Kidney epithelial cell (primary cell): ENCODE results near the gene TMEM40. TPM values are rescaled to one million over a fixed set of nuclear protein-coding genes. Genes with fewer than 3 reads are reported as not detected.

Experiments used
- DNase-seq: peaks from one replicate; pipeline ENCODE4 v3.0.0-alpha.2; 2010; ENCODE audit warnings: low read depth
- H3K27me3 ChIP-seq: 2 replicates; pipeline ENCODE4 v1.6.0; 2011; ENCODE audit warnings: low read length; ENCODE audit not compliant: control insufficient read depth, insufficient read depth
- H3K36me3 ChIP-seq: 2 replicates; pipeline ENCODE4 v1.5.1; 2011; ENCODE audit warnings: low read length; ENCODE audit not compliant: control insufficient read depth, insufficient read depth
- H3K4me3 ChIP-seq: 2 replicates; pipeline ENCODE4 v1.5.1; 2011; ENCODE audit warnings: low read depth, mild to moderate bottlenecking, control low read depth, low read length
- CTCF ChIP-seq: IDR thresholded peaks from 2 replicates; pipeline ENCODE4 v1.5.1; 2011; ENCODE audit warnings: mild to moderate bottlenecking, moderate library complexity, low read length, control low read depth, inconsistent platforms; ENCODE audit not compliant: insufficient read depth, poor library complexity, severe bottlenecking
- total RNA-seq: library from RNA; depleted of rRNA; stranded (reverse); fragments of >200 nt; gene quantifications from 2 replicates; pipeline ENCODE4 v1.2.3, GENCODE V29; 2015

TMEM40 gene
- total RNA-seq, 1 donor from 2014 or later = 5.3 TPM

GRCh38 chr3:12766541-12766940, 7.5 kb upstream of the TMEM40 start:
- no peak for TF ChIP-seq CTCF
- Histone ChIP-seq H3K4me3 (no peak overlapping the region), H3K36me3 (no peaks in the 10 kb centered on the region), H3K27me3 (no peaks in the 10 kb centered on the region)
- DNase-seq = no peak

GRCh38 chr3:12764171-12764776, 5.2 kb upstream of the TMEM40 start:
- H3K27me3 ChIP-seq = no peaks in the 10 kb centered on the region
- no peak overlapping the region for H3K4me3 ChIP-seq
- H3K36me3 ChIP-seq = no peaks in the 10 kb centered on the region
- DNase-seq = no peak
- no peak for TF ChIP-seq CTCF

GRCh38 chr3:12759693-12760565, 870 bp upstream of the TMEM40 start:
- no peak for DNase-seq
- no peak overlapping the region for H3K4me3 ChIP-seq

GRCh38 chr3:12758025-12758781, 856 bp downstream of the TMEM40 start:
- DNase-seq = no peak
- H3K27me3 ChIP-seq = no peaks in the 10 kb centered on the region
- H3K36me3 ChIP-seq = no peaks in the 10 kb centered on the region
- no peak overlapping the region for H3K4me3 ChIP-seq
- TF ChIP-seq CTCF = no peak

More at GRCh38 chr3:12759693-12760565, 870 bp upstream of the TMEM40 start:
- Histone ChIP-seq H3K27me3 (no peaks in the 10 kb centered on the region), H3K36me3 (no peaks in the 10 kb centered on the region)
- no peak for TF ChIP-seq CTCF

- TF ChIP-seq CTCF = no peak
- no peak for DNase-seq
- Histone ChIP-seq H3K27me3 (no peaks in the 10 kb centered on the region), H3K36me3 (no peaks in the 10 kb centered on the region), H3K4me3 (no peak overlapping the region)
These were observed 2.4 kb downstream of the TMEM40 start for GRCh38 chr3:12756635-12757034.
